GM12873 (cell line): ENCODE data around the gene TRIM58.

Source experiments
- TF ChIP-seq, protein P1 (sequence below): IDR thresholded peaks from 2 replicates; pipeline ENCODE4 v1.5.1; 2012; ENCODE audit warnings: low read depth, mild to moderate bottlenecking, moderate library complexity, low read length, control low read depth; ENCODE audit not compliant: insufficient read depth; ENCODE audit errors: missing control alignments

Gene TRIM58

DNA sequence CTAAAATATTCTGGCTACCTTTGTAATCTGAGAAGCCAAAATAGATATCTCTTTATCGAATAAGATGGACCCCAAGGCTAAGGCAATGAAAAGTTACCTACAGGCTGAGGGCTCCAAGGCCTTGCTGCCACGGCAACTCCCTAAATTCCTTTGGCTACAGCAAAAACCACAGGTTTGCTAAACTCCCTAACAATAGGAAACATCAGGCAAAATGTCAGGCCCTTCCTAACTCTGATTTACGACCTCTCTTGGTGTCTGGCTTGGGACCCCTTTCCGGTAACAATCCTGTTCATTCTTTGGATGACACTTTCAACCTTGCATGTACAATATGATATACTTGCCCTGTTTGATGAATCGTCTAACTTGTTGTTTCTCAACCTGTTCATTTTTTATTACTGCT is 51.8 kb downstream of the TRIM58 start:
- TF ChIP-seq, protein P1, sequence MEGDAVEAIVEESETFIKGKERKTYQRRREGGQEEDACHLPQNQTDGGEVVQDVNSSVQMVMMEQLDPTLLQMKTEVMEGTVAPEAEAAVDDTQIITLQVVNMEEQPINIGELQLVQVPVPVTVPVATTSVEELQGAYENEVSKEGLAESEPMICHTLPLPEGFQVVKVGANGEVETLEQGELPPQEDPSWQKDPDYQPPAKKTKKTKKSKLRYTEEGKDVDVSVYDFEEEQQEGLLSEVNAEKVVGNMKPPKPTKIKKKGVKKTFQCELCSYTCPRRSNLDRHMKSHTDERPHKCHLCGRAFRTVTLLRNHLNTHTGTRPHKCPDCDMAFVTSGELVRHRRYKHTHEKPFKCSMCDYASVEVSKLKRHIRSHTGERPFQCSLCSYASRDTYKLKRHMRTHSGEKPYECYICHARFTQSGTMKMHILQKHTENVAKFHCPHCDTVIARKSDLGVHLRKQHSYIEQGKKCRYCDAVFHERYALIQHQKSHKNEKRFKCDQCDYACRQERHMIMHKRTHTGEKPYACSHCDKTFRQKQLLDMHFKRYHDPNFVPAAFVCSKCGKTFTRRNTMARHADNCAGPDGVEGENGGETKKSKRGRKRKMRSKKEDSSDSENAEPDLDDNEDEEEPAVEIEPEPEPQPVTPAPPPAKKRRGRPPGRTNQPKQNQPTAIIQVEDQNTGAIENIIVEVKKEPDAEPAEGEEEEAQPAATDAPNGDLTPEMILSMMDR, result no peak

DNA sequence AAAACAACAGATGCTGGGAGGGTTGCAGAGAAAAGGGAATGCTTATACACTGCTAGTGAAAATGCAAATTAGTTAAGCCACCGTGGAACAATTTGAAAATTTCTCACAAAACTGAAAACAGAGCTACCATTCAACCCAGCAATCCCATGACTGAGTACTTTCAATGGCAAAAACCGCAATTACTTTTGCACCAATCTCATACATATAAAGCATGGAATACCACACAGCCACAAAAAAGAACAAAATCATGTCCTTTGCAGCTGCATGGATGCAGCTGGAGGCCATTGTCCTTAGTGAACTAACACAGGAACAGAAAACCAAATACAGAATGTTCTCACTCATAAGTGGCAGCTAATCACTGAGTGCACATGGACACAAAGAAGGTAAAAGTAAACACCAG is 56.8 kb downstream of the TRIM58 start:
- TF ChIP-seq, protein P1, result no peak

DNA sequence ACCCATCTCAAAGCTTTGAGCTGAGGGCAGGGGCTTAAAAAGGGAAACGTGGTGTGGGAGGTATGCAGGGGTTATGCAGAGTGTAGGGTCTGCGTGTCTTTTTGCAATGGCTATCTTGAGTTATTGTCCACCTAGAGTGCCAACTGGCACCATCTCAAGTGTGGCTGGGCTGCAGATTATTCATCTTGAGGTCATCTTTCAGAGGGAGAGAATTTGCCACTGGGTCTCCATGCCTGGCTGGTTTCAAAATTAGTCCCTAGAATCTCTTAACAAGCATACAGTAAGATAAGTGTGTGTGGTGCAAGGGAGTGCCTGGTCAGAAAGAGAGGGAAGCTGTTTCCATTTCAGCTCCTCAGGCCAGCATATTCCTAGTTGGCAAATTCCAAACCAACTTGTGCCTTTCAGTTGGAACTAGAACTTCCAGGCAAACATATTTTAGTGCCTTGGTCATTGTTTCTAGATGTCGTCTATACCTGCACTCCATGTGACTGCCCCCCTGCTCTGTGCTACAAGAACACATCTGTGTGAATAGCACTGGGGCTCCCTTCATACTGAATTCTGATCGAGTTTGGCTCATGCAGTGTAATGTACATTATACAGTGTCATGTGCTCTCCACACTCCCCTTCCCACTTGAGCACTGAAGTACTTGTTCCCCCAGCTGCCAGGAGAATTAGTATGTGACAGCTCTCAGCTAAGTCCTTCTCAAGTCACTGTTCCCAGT is 58.1 kb downstream of the TRIM58 start:
- TF ChIP-seq, protein P1, result no peak

DNA sequence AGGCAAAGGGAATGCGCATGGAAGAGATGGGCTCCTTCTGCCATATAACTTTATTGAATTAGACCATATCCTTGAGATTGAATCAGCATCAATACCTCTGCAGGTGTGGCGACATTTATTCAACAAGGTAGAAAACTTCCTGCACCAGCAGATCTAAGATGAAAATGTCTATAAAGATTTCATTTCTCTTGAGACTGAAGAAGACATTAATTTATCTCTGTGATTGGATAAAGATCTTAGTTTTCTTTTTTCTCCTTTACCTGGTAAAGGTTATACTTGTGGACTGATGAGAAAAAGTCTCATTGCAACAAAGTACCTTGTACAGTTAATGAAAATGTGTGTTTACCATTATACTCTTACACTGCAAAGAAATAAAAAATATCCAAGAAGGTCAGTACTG is 63.0 kb downstream of the TRIM58 start, which contains the start of gene OR2T8:
OR2T8 (plus strand) TSS at position 301 of the 400 bp plus-strand sequence. CDS start 766 bp downstream, outside the sequence.
- TF ChIP-seq, protein P1, result no peak

DNA sequence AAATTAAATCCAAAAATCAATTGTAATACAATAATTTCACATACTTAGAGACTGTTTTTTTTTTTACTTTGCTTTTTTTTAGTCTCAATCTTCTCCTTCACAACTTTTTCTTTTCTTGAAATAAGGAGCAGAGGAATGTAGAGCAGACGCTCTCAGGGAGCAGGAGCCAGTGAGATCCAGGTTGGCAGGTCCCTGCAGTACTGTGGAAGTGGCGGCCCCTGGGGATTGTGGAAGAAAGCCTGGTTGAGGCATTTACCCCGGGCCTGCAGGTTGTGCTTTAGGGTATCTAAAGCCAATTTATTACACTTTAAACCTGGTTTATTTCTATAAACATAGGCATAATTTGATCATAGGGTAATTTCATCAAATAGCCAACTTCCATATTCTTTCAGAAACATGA is 67.0 kb downstream of the TRIM58 start:
- TF ChIP-seq, protein P1, result no peak

DNA sequence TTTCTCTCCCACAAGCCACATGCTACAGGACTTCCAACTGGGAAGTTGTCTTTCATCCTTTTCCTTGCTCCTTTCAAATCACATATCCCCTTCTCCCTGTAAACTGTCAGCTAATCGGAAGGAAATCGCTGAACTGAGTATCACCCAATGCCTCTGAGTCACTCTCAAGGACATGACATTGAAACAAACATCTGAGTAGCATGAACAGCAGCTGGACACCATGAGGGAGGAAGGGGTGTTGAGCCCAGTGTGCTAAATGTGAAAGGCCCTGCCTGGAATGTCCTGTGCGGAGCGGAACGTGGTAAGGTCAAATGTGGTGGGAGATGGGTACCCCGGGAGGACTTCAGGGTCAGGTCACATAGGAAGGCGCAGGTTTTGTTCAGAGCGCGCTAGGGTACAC is 67.9 kb downstream of the TRIM58 start, which contains the start of gene OR2AJ1:
OR2AJ1 (plus strand) TSS at position 22 of the 400 bp plus-strand sequence. CDS start 8,880 bp downstream, outside the sequence.
- TF ChIP-seq, protein P1, result no peak
